Panc1 (cell line): ENCODE data around the gene CEP41. TPM values are rescaled to one million over a fixed set of nuclear protein-coding genes. Genes with fewer than 3 reads are reported as not detected.

ENCODE experiments used
- ATAC-seq: fragments of 200-7000 bp; cut with Tn5 transposase; 2 replicates; pipeline ENCODE4 v1.9.1; 2020; ENCODE audit warnings: mild to moderate bottlenecking, moderate library complexity
- BruUV-seq: library from RNA; stranded (reverse); fragments of 400-500 nt; replicated peaks from 2 replicates; lab custom pipeline; 2021; lab: Mats Ljungman, UMichigan
- CTCF ChIA-PET: fragments of 300-600 bp; sonication (Branson Sonifier 250); formaldehyde crosslinking; loops from one replicate; lab custom pipeline; 2022; ENCODE audit warnings: antibody characterized with exemption; lab: Charles Lee
- POLR2A ChIA-PET: fragments of 300-600 bp; sonication (Branson Sonifier 250); formaldehyde crosslinking; loops from one replicate; lab custom pipeline; 2022; ENCODE audit warnings: antibody characterized with exemption; lab: Charles Lee
- DNase-seq: peaks from one replicate; pipeline ENCODE4 v3.0.0-alpha.2; 2010; ENCODE audit warnings: low read depth, low spot score
- H3K27ac ChIP-seq: 2 replicates; pipeline ENCODE4 v1.5.1; 2011; ENCODE audit warnings: mild to moderate bottlenecking, low read length, inconsistent platforms
- H3K27me3 ChIP-seq: fragments of 200-500 bp; sonication (Bioruptor generic); 2 replicates; pipeline ENCODE4 v1.6.0; 2014; ENCODE audit warnings: low read length, inconsistent platforms; ENCODE audit not compliant: control insufficient read depth, insufficient read depth
- H3K36me3 ChIP-seq: fragments of 200-500 bp; sonication (Bioruptor generic); 2 replicates; pipeline ENCODE4 v1.5.1; 2014; ENCODE audit warnings: inconsistent platforms, mild to moderate bottlenecking, low read length, moderate library complexity; ENCODE audit not compliant: control insufficient read depth, insufficient read depth
- H3K4me1 ChIP-seq: 2 replicates; pipeline ENCODE4 v1.5.1; 2011; ENCODE audit warnings: inconsistent platforms, mild to moderate bottlenecking, low read length, moderate library complexity; ENCODE audit not compliant: control insufficient read depth, insufficient read depth
- H3K4me3 ChIP-seq, 2 experiments: 2 replicates each; pipeline ENCODE4 v1.5.1; 2011 to 2012; ENCODE audit warnings: low read depth in 2 of 2, low read length in 2 of 2, mild to moderate bottlenecking in 2 of 2, inconsistent platforms in 1 of 2, moderate library complexity in 1 of 2
- H3K9me3 ChIP-seq: fragments of 200-500 bp; sonication (Bioruptor generic); 2 replicates; pipeline ENCODE4 v1.5.1; 2014; ENCODE audit warnings: low read depth, mild to moderate bottlenecking, inconsistent platforms, low read length, moderate library complexity; ENCODE audit not compliant: control insufficient read depth, insufficient read depth
- CTCF ChIP-seq: fragments of 450-650 bp; IDR thresholded peaks from 2 replicates; pipeline ENCODE4 v1.5.1; 2017; ENCODE audit warnings: mild to moderate bottlenecking
- POLR2AphosphoS5 ChIP-seq: IDR thresholded peaks from 2 replicates; pipeline ENCODE4 v1.6.1; 2012; ENCODE audit warnings: mild to moderate bottlenecking, low read depth, low read length, moderate library complexity
- REST ChIP-seq, 2 experiments: IDR thresholded peaks; 2 replicates each; pipeline ENCODE4 v1.6.1; 2011 to 2012; ENCODE audit warnings: low read depth in 2 of 2, control low read depth in 1 of 2, low read length in 1 of 2, mild to moderate bottlenecking in 1 of 2, moderate library complexity in 1 of 2; ENCODE audit not compliant: insufficient read depth in 1 of 2
- SIN3A ChIP-seq: IDR thresholded peaks from 2 replicates; pipeline ENCODE4 v1.6.1; 2012; ENCODE audit warnings: low read depth, mild to moderate bottlenecking, low read length, moderate library complexity, borderline replicate concordance; ENCODE audit not compliant: insufficient read depth
- TCF7L2 ChIP-seq: IDR thresholded peaks from 2 replicates; pipeline ENCODE4 v1.6.1; 2011; ENCODE audit warnings: mild to moderate bottlenecking, low read depth, low read length, inconsistent platforms
- in situ Hi-C: cut with HindIII; loops from 2 replicates; pipeline ENCODE4 v1.10.0; 2016; ENCODE audit warnings: low sequenced_read_pairs, low pct_unique_long_range_greater_than_20kb
- intact Hi-C: fragments of 100-400 bp; cut with micrococcal nuclease; formaldehyde crosslinking; loops from one replicate; pipeline ENCODE4 v1.10.0; 2022; ENCODE audit not compliant: unreplicated experiment
- total RNA-seq: library from RNA; stranded (reverse); gene quantifications from one replicate; pipeline ENCODE4 v1.2.1, GENCODE V29; 2021; ENCODE audit not compliant: unreplicated experiment

CEP41 gene
- total RNA-seq, 1 experiment from 2014 or later = 13.2 TPM

GRCh38 chr7:130371046-130371445 lies 69.8 kb downstream of the CEP41 start:
- no TSS peak for BruUV-seq
- CTCF ChIA-PET = no interaction called here
- H3K27me3 ChIP-seq = no peaks in the 10 kb centered on the region
- peaks cover 20% of the 10 kb centered on the region for H3K4me1 ChIP-seq
- intact Hi-C loops = no loop called here
- ATAC-seq = no peak
- no peaks in the 10 kb centered on the region for H3K9me3 ChIP-seq
- H3K27ac ChIP-seq = no peak overlapping the region
- in situ Hi-C loops = no loop called here
- no peak for TF ChIP-seq CTCF
- TF ChIP-seq POLR2AphosphoS5 = no peak
- no peak for TF ChIP-seq REST (IDR thresholded peaks at IDR 0.05; ENCODE audit: insufficient read depth in 1 of 2, low read depth in 2 of 2, low read length in 1 of 2)
- TF ChIP-seq TCF7L2 = no peak
- TF ChIP-seq SIN3A = no peak
- no peaks in the 10 kb centered on the region for H3K36me3 ChIP-seq
- no peak for DNase-seq
- POLR2A ChIA-PET = no interaction called here
- H3K4me3 ChIP-seq = no peak overlapping the region

GRCh38 chr7:130369831-130370550 lies 70.8 kb downstream of the CEP41 start:
- ATAC-seq (no peak), DNase-seq (no peak)
- CTCF ChIA-PET = no interaction called here
- Histone ChIP-seq H3K4me3 (no peak overlapping the region), H3K9me3 (no peaks in the 10 kb centered on the region), H3K36me3 (no peaks in the 10 kb centered on the region), H3K27me3 (no peaks in the 10 kb centered on the region), H3K4me1 (peaks cover 20% of the 10 kb centered on the region), H3K27ac (no peak overlapping the region)
- POLR2A ChIA-PET = no interaction called here
- TF ChIP-seq CTCF (no peak), REST (IDR thresholded peaks at IDR 0.05; ENCODE audit: insufficient read depth in 1 of 2, low read depth in 2 of 2, low read length in 1 of 2) (no peak), TCF7L2 (no peak), POLR2AphosphoS5 (no peak), SIN3A (no peak)
- in situ Hi-C loops (no loop called here), intact Hi-C loops (no loop called here)
- no TSS peak for BruUV-seq
